Activated T-cell treated with anti-CD3 and anti-CD28 coated beads, Interleukin-2, amount 50 U/mL, for 72 hours (primary cell): ENCODE measurements around the gene DGCR8. TPM values are rescaled to one million over a fixed set of nuclear protein-coding genes. Genes with fewer than 3 reads are reported as not detected.
"Not testable (repeated sequence)": the region's sequence is repeated elsewhere in the genome, so short reads cannot be mapped to it uniquely, and the experiment has no call there.

Experiments used
- ATAC-seq, 2 donors: fragments of 150-1000 bp; cut with Tn5 transposase; replicated peaks in 1 of 2; 2 replicates each; pipeline ENCODE4 v1.10.0; 2021; ENCODE audit warnings: moderate library complexity in 2 of 2, mild to moderate bottlenecking in 1 of 2
- DNase-seq, 2 donors: peaks; one replicate each; pipeline ENCODE4 v3.0.0; 2021 to 2022; ENCODE audit warnings: mixed read lengths in 1 of 2
- H3K27ac Mint-ChIP-seq: one replicate; pipeline ENCODE4 v1.8.0; 2022; ENCODE audit warnings: mild to moderate bottlenecking, moderate library complexity, mixed read lengths
- H3K27me3 Mint-ChIP-seq: one replicate; pipeline ENCODE4 v1.8.0; 2022; ENCODE audit warnings: low read depth, mixed read lengths
- H3K36me3 Mint-ChIP-seq, 2 donors: one replicate each; pipeline ENCODE4 v1.8.0; 2022; ENCODE audit warnings: mixed read lengths in 2 of 2, mild to moderate bottlenecking in 1 of 2; ENCODE audit not compliant: insufficient read depth in 2 of 2
- H3K4me1 Mint-ChIP-seq: one replicate; pipeline ENCODE4 v1.8.0; 2022; ENCODE audit warnings: low read depth, mixed read lengths
- H3K4me3 Mint-ChIP-seq, 2 donors: one replicate each; pipeline ENCODE4 v1.8.0; 2022; ENCODE audit warnings: mild to moderate bottlenecking in 2 of 2, mixed read lengths in 2 of 2, moderate library complexity in 2 of 2
- H3K9me3 Mint-ChIP-seq, 2 donors: one replicate each; pipeline ENCODE4 v1.8.0; 2022; ENCODE audit warnings: mixed read lengths in 2 of 2
- total RNA-seq, 2 donors: library from RNA; stranded (reverse); gene quantifications; one replicate each; pipeline ENCODE4 v1.2.3, GENCODE V29; 2022

The DGCR8 gene
- total RNA-seq, 2 donors from 2014 or later = 44.2 to 46.6 TPM

DNA sequence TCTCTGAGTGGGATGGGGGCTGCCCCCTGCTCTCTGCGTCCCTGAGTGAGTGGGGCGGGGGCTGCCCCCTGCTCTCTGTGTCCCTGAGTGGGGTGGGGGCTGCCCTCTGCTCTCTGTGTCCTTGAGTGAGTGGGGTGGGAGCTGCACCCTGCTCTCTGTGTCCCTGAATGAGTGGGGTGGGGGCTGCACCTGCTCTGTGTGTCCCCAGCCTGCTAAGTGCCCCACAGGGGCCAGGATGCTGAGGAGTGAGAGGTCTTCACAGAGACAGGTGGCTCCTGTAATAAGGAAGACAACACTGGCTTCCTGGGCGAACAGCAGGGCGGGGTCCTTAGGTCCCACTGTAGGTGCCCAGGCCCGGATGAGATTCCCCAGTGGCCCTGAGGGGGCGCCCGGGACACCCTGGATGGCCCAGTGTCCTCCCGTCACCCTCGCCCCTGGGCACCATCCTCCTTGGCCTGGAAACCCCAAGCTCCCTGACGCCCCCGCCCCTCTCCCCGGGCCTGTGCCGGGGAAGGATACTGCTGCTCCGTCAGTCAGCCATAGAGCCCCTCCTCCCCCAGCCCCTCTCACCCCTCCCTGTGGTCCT lies 74.7 kb downstream of the DGCR8 start:
- no peak overlapping the region for H3K4me3 Mint-ChIP-seq
- no peaks in the 10 kb centered on the region for H3K4me1 Mint-ChIP-seq
- DNase-seq (no peak), ATAC-seq (no peak)
- H3K9me3 Mint-ChIP-seq = no peaks in the 10 kb centered on the region
- no peak overlapping the region for H3K27ac Mint-ChIP-seq
- no peaks in the 10 kb centered on the region for H3K27me3 Mint-ChIP-seq
- no peaks in the 10 kb centered on the region for H3K36me3 Mint-ChIP-seq

DNA sequence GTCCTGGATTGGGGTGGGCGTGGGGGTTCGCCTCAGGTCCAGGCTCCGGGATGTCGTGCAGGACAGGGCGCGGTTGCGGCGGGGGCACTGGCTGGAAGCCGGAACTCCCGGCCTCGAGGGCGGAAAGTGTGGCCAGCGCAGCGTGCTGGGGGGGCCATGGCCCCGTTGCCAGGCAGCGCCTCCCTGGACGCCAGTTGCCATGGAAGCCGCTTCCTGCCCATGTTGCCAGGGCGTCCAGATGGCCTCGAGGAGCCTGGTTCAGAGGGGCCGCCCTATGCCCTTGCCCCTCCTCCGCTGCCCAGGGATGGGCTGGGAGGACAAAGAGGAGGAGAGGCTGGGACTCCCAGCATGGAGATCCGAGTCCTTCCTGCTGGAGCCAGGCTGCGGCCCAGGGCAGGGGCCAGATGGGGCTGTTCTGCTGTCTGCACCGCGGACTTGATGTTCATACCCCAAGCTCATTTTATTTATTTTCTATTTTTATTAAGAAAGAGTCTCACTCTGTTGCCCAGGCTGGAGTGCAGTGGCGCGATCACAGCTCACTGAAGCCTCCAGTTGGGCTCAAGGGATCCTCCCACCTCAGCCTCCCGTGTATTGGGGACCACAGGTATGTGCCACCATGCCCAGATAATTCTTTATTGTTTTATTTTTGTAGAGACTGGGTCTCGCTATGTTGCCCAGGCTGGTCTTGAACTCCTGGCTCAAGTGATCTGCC lies 75.4 kb downstream of the DGCR8 start:
- Mint-ChIP-seq H3K4me1 (no peaks in the 10 kb centered on the region), H3K36me3 (no peaks in the 10 kb centered on the region), H3K4me3 (no peak overlapping the region), H3K27ac (no peak overlapping the region), H3K9me3 (no peaks in the 10 kb centered on the region), H3K27me3 (no peaks in the 10 kb centered on the region)
- no peak for ATAC-seq
- no peak for DNase-seq

DNA sequence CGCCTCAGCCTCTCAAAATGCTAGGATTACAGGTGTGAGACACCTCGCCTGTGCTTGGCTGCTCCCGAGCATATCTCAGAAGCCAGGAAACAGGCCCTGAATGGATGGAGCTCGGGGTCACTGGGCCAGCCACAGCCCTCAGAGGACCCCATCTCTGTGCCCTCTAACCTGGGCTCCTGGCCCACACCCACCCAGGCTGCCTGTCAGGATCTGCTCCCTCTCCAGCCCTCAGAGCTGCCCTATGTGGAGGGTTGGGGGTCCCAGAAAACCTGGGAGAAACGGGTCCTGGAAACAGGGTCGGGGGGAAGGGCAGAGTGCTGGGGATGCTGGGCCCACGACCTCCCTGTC lies 76.0 kb downstream of the DGCR8 start:
- H3K9me3 Mint-ChIP-seq = no peaks in the 10 kb centered on the region
- H3K36me3 Mint-ChIP-seq = no peaks in the 10 kb centered on the region
- H3K4me3 Mint-ChIP-seq = no peak overlapping the region
- H3K27ac Mint-ChIP-seq = no peak overlapping the region
- H3K4me1 Mint-ChIP-seq = no peaks in the 10 kb centered on the region
- ATAC-seq = no peak
- no peak for DNase-seq
- H3K27me3 Mint-ChIP-seq = no peaks in the 10 kb centered on the region

DNA sequence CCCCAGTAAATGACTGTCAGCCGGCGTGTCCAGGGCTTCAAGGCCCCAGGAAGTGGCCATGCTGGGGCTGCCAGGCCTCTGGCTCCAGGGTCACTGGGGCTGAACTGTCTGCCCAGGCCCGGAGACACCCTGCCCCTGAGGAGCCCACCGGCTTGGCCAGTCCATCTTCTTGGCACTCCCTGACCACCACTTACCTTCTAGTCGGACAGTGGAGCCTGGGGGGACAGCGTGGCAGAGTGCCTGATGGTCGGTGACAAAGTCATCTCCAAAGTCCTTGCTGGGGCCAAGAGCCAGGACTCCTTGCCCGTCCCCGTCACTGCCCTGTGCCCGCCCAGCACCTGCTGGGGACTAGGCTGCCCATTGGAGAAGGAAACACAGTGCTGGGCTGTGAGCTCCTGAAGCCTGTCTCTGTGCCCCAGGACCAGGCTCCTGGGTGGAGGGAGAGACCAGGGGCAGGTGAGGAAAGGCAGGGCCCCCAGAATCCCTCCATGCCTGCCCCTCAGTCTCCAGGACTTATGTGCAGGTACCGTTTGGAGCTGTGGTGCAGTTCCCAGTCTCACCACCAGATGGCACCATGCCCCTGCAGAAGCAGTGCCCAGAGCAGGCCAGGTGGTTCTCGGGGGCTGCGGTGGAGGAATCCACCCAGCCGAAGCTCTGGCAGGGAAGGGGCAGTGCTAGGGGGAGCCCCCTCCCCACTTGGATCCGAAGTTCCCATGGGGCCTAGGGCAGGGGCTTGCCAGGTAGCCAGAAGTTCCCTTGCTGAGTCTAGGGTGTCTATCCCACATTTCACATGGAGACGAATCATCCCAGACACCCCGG lies 76.8 kb downstream of the DGCR8 start:
- ATAC-seq (peak; percentile 83 to 87), DNase-seq (peak; percentile 79 to 90)
- Mint-ChIP-seq H3K9me3 (no peaks in the 10 kb centered on the region), H3K4me1 (no peaks in the 10 kb centered on the region), H3K27ac (no peak overlapping the region), H3K4me3 (no peak overlapping the region), H3K27me3 (no peaks in the 10 kb centered on the region), H3K36me3 (no peaks in the 10 kb centered on the region)

DNA sequence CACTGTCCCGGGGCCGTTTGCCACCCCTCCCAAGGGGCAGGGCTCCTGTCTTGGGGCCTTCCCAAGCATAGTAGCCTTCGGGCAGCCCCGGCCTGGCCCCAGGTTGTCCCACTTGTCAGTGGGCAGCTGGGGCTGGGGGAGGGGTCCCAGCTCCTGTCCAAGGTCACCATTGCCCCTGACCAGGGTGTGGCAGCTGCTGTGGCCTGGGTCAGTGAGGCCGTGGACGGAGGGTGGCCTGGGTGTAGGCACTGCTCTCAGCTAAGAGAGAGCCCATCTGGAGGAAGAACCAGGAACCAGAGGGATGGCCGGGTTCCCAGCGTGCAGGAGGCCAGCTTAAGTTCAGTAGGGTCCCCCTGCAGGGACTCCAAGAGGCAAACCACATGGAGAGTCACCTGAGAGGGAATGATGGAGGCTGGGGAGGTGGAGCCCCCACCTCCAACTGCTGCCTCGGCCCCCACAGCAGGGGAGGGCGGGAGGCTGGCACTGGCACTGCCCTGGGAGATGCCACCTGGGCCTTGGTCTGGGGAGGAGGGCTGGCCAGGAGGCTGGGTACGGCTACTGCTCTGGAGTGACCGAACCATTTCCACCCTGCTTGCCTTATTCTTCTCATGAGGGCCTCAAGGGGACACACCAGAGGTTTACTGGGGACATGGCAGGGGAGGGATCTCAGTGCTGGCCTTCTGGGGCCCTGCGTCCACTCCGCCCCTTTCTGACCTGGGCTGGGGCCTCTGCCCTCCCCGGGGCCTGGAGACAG lies 77.6 kb downstream of the DGCR8 start:
- ATAC-seq (peak in 1 of 2 donors; percentile 3), DNase-seq (no peak)

DNA sequence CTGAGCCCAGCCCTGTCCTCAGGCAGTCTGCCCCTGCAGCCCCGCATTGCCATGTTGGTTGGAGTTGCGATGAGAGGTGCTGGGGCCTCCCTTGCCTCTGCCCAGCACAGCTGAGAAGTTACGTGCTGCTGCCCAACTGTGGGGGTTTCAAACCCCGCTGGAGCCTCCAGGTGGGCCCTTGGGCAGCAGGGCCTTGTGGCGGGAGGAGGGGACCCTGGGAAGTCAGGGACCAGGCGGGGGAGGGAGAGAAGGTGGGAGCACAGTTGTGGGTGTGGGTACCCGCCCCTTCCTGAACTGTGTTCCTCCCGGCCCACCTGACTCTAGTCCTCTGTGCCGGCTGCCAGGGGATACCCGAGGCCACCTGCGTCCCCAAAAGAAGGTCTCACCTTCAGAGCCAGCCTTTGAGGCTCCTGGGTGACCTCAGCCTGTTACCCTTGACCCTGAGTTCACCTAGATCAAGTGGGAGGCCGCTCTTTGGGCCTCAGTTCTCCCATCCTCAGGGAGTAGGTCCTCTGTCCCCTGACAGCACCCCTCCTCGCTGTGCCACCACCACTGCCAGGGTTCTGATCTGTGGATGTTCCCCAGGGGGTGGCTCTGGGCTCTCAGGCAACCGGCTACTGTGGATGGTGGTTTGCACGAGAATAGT lies 78.5 kb downstream of the DGCR8 start:
- no peaks in the 10 kb centered on the region for H3K36me3 Mint-ChIP-seq
- H3K4me3 Mint-ChIP-seq = no peak overlapping the region
- H3K27me3 Mint-ChIP-seq = no peaks in the 10 kb centered on the region
- ATAC-seq (no peak), DNase-seq (no peak)
- H3K9me3 Mint-ChIP-seq = no peaks in the 10 kb centered on the region
- H3K27ac Mint-ChIP-seq = no peak overlapping the region
- H3K4me1 Mint-ChIP-seq = no peaks in the 10 kb centered on the region

More for the DNA sequence above, 77.6 kb downstream of the DGCR8 start:
- Mint-ChIP-seq H3K27me3 (no peaks in the 10 kb centered on the region), H3K9me3 (no peaks in the 10 kb centered on the region), H3K4me3 (no peak overlapping the region), H3K27ac (no peak overlapping the region), H3K36me3 (no peaks in the 10 kb centered on the region), H3K4me1 (no peaks in the 10 kb centered on the region)

DNA sequence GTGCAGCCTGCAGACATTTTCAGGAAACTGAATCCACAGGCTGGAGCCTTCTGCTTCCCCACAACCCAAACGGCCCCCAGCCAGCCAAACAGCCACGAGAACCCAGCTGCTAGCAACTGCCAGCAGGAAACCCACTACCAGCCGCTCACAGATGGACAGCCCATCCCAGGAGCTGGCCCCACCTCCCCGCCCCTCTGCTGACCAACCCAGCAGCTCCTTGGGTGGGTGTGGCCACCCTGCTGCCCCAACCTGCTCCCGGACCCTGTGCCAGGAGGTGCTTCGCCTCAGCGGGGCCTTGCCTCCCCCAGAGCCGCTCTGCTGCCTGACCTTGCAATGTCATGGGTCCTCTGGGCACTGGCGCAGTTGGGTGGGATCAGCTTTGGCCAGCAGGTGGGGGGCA lies 79.0 kb downstream of the DGCR8 start:
- DNase-seq (no peak), ATAC-seq (no peak)
- Mint-ChIP-seq H3K27me3 (no peaks in the 10 kb centered on the region), H3K27ac (no peak overlapping the region), H3K4me3 (no peak overlapping the region), H3K4me1 (no peaks in the 10 kb centered on the region), H3K36me3 (no peaks in the 10 kb centered on the region), H3K9me3 (no peaks in the 10 kb centered on the region)

DNA sequence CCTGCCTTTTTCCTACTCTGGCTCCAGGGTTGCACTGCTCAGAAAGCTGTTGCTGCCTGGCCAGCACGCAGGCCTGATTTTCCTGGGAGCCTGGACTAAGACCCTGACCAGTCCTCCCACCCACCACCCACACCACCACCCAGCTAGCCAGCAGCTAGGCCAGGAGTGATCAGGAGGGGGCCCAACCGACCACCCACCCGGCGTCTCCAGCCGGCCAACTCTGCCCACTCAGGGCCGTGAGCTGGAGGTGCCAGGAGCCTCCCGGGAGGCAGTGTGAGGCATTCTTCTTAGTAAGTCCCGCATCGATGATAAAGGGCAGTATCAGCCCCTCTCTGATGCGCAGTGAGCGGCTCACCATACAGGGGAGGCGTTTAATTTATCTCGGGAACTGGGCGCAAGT lies 79.5 kb downstream of the DGCR8 start:
- ATAC-seq, H3K4me3 Mint-ChIP-seq, H3K27me3 Mint-ChIP-seq, H3K36me3 Mint-ChIP-seq, H3K4me1 Mint-ChIP-seq, H3K27ac Mint-ChIP-seq, DNase-seq, H3K9me3 Mint-ChIP-seq: not testable (repeated sequence)

DNA sequence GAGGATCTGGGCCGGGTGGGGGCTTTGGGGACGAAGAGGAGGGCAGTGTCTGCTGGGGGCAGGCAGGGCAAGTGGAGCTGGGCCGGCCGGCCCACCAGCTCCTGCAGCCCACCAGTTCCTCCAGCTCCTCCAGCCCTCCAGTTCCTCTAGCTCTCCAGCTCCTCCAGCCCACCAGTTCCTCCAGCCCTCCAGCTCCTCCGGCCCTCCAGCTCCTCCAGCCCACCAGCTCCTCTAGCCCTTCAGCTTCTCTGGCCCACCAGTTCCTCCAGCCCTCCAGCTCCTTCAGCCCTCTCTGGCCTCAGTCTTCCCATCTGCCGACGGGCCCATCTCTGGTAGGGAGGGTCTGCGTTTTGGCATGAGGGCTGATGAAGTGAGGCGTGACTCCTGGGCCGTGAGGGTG lies 80.0 kb downstream of the DGCR8 start:
- no peak overlapping the region for H3K27ac Mint-ChIP-seq
- ATAC-seq = no peak
- no peak overlapping the region for H3K4me3 Mint-ChIP-seq

More for the DNA sequence above, 80.0 kb downstream of the DGCR8 start:
- Mint-ChIP-seq H3K36me3 (peaks cover 0 to 2% of the 10 kb centered on the region in 2 donors), H3K27me3 (no peaks in the 10 kb centered on the region), H3K4me1 (no peaks in the 10 kb centered on the region), H3K9me3 (peaks cover 2% of the 10 kb centered on the region in 2 donors)
- DNase-seq = no peak

Other genes with a start within 250 kb of the DGCR8 start
- 10 to 100 TPM; 13.9 to 20.5 TPM for gene GNB1L, start 225.4 kb upstream of the DGCR8 start, total RNA-seq
- 10 to 100 TPM; 15.0 to 16.3 TPM for gene RTL10, start 225.4 kb upstream of the DGCR8 start, total RNA-seq
- 100 to 1,000 TPM in 1 of 2 donors, 10 to 100 TPM in 1; 97.4 to 101 TPM for gene COMT, start 138.5 kb upstream of the DGCR8 start, total RNA-seq
- gene TXNRD2, start 138.4 kb upstream of the DGCR8 start, total RNA-seq = 10 to 100 TPM; 21.3 to 23.4 TPM
- gene ARVCF, start 63.4 kb upstream of the DGCR8 start, total RNA-seq = 1 to 10 TPM; 1.7 to 5.5 TPM
- gene TANGO2, start 59.1 kb upstream of the DGCR8 start, total RNA-seq = 10 to 100 TPM; 35.5 to 43.0 TPM
- 100 to 1,000 TPM; 194 to 256 TPM for gene RANBP1, start 35.9 kb downstream of the DGCR8 start, total RNA-seq
- 10 to 100 TPM; 55.6 to 56.8 TPM for gene TRMT2A, start 37.0 kb downstream of the DGCR8 start, total RNA-seq
- gene ZDHHC8, start 51.6 kb downstream of the DGCR8 start, total RNA-seq = 10 to 100 TPM; 41.6 to 47.6 TPM
- not detected for gene CCDC188, start 70.8 kb downstream of the DGCR8 start, total RNA-seq
- gene RTN4R, start 188.1 kb downstream of the DGCR8 start, total RNA-seq = 1 to 10 TPM; 1.4 to 1.5 TPM
- 10 to 100 TPM; 23.3 to 31.8 TPM for gene DGCR6L, start 239.8 kb downstream of the DGCR8 start, total RNA-seq